ENCODE data around the gene LRRIQ4.

The LRRIQ4 gene

DNA sequence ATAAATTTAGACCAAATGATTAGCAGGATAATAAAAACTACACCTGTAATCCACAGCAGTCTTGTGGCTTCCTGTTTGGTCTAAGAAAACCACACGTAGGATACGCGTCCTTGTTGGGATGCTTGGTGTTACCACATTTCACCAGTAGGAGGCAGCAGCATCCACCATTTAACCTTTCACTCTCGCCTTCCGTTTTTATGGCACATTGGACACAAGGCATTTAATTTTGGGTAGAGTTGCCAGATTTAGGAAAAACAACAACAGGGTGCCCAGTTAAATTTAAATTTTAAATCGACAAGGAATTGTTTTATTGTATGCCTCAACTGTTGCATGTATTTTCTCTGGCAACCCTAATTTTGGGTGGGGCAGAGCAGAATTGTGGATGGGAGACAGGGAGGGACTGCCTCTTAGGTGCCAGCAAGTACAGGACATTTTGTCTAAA lies 50.8 kb downstream of the LRRIQ4 start:
- DNase-seq = peak; percentile 43

DNA sequence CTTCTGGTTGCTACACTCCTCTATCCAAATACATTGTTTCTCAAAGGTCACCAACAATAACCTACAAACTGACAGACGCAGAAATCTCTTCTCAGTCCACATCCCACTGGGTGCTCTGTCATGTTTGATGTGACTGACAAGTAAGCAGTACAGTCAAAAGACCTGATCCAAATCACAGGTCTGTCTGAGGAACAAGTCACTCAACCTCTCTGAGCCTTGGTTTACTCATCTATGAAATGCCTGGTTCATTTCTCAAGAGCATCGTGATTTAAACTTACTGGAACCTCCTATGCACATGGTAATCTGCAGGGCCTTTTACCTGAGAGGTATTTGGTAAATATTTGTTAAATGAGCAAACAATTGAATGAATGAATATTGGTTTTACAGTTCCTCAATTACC lies 51.6 kb downstream of the LRRIQ4 start:
- DNase-seq = no peak

DNA sequence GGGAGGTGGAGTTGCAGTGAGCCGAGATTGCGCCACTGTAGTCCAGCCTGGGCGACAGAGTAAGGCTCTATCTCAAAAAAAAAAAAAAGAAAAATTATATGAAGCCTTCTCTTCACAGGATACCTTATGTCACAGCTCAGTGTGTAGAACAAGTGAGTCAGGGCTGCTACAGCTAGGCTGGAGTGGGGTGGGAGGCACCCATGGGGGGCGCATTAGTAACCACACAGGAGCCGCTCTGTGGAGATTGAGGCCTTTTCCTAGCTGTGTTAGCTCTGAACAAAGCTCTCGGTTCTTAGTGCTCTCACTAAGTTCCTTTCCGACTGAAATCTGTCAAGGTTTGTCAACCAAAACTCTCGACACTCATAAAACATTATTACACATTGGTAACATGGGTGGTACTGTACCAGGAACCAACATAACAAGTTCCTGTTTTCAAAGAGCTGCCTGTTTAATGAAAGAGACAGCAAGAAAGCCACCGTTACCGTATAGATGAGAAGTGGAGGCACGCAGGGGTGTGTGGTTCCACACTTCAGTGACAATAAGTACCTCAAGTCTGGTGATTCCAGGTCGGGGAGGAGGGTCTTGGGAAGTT lies 52.6 kb downstream of the LRRIQ4 start:
- DNase-seq = no peak

DNA sequence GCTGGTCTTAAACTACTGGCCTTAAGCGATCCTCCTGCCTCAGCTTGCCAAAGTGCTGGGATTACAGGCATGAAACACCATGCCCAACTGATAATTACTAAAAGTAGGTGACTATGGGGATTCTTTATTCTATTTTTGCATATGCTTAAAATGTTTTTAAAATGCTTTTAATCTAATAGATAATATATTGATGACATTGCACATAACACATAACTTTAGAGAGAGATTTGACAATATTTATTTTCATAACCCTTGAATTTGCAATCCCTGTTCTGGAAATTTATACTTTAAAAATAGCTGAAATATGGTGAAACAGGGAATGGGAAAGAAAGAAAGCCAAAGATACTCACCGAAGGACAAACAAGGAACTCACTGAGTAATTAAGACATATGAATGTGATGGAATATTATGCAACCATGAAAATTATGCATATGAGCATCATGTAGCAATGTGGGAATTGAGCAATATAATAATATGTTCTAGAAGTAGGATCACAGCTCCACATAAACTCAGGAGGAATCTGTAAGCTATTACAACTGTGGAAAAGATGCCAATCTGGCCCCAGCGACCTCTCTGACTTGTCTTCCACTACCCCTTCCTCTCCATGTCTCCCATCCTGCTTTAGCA lies 55.0 kb downstream of the LRRIQ4 start:
- no peak for DNase-seq

DNA sequence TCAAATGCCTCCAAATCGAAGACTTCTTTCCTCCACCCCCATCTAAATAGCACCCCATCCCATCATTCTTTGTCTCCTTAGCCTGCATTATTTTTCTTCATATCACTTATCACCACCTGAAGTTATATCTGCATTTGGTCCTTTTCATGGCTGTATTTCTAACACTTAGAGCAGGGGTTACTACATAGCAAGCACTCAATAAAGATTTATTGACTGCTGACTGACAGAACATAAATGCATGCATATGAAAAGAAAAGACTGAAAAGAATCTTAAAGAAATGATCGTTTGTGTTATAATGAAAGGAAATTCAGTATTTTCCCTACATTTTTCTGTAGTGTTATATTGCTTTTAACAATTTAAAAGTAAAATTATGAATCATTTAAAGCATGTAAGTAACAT lies 55.7 kb downstream of the LRRIQ4 start:
- DNase-seq = no peak

DNA sequence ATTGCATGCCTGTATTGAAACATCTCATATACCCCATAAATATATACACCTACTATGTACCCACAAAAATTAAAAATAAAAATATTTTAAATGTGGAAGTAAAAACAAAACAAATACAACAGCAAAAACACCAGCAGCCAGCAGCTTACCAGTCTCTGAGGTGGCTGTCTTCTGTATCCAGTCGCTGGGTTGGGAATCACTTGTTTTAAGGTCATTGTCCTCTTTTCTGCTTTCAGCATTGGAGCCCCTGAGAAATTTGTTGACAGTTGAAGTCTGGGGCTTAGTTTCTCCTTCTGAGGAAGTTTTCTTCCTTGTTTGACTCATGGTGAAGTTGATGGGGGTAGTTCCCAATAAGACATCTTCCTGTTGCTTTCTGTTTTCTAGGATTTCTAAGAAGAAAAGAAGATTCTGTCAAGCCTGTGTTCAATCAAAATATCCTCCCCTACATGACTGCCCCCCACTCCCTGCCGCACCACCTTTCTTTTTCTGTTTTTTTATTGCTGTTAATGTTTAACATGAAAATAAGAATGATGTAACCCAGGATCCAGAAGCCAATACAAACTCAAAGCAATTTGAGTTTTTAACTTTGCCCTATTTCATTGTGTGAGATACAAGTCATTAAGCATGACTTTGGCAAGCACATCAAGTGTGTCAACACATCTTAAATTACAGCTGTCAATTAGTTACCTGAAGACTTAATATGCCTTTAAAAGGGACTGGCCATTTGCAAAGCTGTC lies 57.0 kb downstream of the LRRIQ4 start, which contains the start of gene LRRC31:
TSS of gene LRRC31 (minus strand) at position 452 of the 737 bp plus-strand sequence. CDS start at position 324, 128 bp downstream.
- no peak for DNase-seq

DNA sequence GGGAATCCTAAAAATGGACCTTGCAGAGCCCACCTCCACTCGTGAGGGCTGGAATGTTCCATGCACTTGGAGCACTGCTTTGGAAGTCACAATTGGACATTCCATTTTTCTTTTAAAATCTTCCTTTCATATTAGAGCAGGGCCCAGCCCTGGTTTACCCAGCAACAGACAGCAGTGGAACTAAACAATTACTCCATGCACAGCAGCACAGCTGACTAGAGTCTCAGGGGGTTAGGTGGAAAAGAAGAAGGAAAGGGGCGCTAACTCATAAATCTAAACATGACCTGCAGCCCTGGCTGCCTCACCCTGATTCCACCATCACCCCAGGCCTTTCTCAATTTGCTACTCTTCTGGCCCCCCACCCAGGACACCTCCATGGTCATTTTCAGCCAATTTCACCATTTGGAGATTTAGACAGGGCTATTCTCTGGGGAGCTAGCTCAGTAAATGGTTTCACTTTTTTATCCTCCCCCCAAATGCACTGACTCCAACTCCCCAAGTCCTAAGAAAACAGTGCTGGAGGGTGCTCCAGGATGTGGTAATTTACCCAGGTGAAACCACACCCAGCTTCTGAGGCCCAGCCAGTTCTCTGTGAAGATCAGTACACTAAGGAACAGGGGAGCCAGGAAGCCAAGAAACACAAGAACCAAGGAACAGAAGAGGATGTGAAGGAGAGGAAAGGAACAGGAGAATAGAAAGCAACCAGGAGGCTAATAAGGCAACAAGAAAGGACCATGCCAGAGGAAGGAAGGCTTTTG lies 58.6 kb downstream of the LRRIQ4 start:
- no peak for DNase-seq

DNA sequence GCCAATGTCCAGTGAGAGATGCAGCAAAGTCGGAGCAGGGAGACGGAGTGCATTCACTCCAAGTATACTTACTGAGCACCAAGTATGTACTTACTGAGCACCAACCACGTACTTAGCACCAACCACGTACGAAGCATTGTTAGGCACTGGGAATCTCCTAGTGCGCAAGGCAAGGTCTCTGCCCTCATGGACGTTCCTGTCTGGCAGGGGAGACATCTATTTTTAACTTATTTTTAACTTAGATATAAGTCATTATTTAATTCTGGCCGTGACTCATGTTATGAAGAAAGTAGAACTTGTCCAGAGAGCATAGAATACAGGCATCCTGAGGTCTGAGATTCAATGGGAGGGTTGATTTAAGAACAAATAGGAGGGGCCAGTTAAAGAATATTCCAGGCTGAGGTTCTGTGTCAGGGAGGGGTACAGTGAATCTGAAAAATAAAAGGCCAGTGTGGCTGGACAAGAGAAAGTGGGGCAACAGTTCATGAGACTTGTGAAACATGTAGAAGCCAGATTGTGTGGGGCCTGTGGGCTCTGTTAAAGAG lies 66.4 kb downstream of the LRRIQ4 start:
- no peak for DNase-seq

DNA sequence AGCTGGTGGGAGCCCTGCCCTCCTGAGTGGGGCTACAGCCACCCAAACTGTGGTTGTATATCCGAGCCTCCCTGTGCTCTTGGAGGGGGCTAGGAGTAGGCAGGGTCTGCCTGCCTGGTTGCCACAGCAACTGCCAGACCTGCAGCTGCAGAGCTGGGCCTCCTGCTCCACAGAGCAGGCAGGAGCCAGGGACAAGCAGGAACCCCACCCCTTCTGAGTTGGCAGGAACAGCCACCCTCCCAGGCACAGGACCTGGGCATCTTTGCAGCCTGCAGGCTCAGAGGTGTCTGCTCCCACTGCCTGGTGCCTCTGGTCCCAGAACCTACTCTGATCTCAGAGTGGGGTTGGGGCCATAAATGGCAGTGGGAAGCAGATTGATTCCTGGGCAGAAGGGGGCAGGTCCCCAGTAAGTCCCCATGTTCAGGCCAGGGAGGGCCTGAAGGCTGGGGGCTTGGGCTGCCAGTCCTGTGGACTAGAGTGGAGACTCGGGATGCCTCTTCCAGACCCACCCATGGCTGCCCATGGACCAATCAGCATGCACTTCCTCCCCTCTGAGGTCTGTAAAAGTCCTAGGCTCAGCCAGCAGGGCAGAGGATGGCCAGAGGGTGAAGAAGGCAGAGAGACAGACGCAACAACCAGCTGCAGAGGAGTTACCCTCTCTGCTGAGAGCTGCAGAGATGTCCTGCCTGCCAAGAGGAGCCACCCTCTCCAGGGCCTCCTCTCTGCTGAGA lies 67.3 kb downstream of the LRRIQ4 start:
- no peak for DNase-seq

DNA sequence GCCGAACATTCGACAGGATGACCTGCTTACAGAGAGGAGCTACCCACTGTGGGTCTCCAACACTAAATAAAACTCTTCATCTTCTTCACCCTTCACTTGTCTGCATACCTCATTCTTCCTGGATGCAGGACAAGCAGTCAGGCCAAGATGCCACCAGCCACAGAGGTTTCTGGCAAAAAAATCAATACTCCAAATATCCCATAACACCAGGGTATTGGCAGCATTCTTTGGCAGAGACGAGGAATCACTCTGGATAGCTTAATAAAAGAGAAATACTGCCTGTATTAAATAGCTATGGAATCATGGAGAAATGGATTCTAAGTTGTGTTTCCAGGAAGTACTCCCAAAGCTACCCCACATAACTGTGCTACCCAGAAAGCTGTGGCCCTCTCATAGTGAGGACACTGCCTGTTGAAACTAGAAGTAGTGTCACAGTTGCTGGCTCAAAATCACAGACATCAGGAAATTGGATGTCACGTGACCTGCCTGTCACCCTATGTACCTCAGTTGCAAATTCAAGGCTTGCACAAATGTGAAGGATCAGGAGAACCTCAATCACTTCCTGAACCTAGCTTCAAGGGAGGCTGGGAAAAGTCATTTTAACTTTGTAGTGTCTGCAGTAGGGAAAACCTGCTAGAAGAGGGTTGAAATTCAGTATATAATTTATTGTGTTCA lies 68.0 kb downstream of the LRRIQ4 start:
- no peak for DNase-seq

DNA sequence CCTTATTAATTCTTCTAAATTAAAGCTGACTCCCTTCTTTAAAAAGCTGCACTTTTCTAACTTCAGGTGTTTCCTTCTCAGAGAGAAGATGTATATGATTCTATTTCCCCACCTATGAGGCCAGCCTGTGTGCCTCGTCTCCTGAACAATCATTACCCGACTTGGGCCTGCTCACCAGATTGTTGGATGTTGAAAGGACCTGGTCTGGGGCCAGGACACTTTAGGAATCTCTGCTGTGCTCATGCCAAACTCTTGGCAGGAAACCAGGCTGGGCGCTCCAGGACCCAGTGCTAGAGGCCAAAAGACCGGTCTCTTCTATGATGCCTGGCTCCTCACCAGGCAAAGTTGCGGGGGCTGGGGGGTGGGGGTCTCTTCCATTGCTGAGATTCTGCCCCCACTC lies 74.0 kb downstream of the LRRIQ4 start:
- DNase-seq = no peak

Measured in effector CD4-positive, alpha-beta T cell (primary cell).